ENCODE data around the gene IGF2BP3.
"Not testable (repeated sequence)": the region's sequence is repeated elsewhere in the genome, so short reads cannot be mapped to it uniquely, and the experiment has no call there.

Gene IGF2BP3

GRCh38 chr7:23338439-23338838 lies 131.9 kb downstream of the IGF2BP3 start:
- DNase-seq = no peak

GRCh38 chr7:23337374-23337773 lies 132.9 kb downstream of the IGF2BP3 start:
- no peak for DNase-seq

GRCh38 chr7:23336799-23337283 lies 133.4 kb downstream of the IGF2BP3 start:
- DNase-seq = no peak

- no peak for DNase-seq
These were observed 134.2 kb downstream of the IGF2BP3 start for GRCh38 chr7:23336086-23336485.

GRCh38 chr7:23335621-23336020 lies 134.7 kb downstream of the IGF2BP3 start:
- no peak for DNase-seq

- no peak for DNase-seq
These were observed 135.2 kb downstream of the IGF2BP3 start for GRCh38 chr7:23335136-23335535.

- DNase-seq = peak; percentile 29
These were observed 135.7 kb downstream of the IGF2BP3 start for GRCh38 chr7:23334482-23335056.

- DNase-seq = no peak
These were observed 136.5 kb downstream of the IGF2BP3 start for GRCh38 chr7:23333671-23334246.

- DNase-seq = peak; percentile 34
These were observed 137.2 kb downstream of the IGF2BP3 start for GRCh38 chr7:23332910-23333612.

GRCh38 chr7:23332193-23332592 lies 138.1 kb downstream of the IGF2BP3 start:
- DNase-seq = peak; percentile 29

GRCh38 chr7:23331132-23331531 lies 139.2 kb downstream of the IGF2BP3 start:
- no peak for DNase-seq

- DNase-seq = no peak
These were observed 154.9 kb downstream of the IGF2BP3 start for GRCh38 chr7:23315366-23315765.

GRCh38 chr7:23312141-23312540 lies 158.2 kb downstream of the IGF2BP3 start:
- not testable (repeated sequence) for DNase-seq

GRCh38 chr7:23308754-23309153 lies 161.5 kb downstream of the IGF2BP3 start:
- no peak for DNase-seq

- DNase-seq = no peak
These were observed 163.3 kb downstream of the IGF2BP3 start for GRCh38 chr7:23306936-23307521.

- DNase-seq = no peak
These were observed 170.5 kb downstream of the IGF2BP3 start for GRCh38 chr7:23299770-23300300.

- peak; percentile 99 for DNase-seq
These were observed 171.2 kb downstream of the IGF2BP3 start, which contains the start of gene MALSU1 for GRCh38 chr7:23298885-23299769. Gene MALSU1, plus strand, starts transcription at chr7:23299339. Its CDS starts 14 bp downstream, at chr7:23299353.

- DNase-seq = no peak
These were observed 172.0 kb downstream of the IGF2BP3 start for GRCh38 chr7:23298141-23298881.

- no peak for DNase-seq
These were observed 174.9 kb downstream of the IGF2BP3 start for GRCh38 chr7:23295401-23295697.

- DNase-seq = no peak
These were observed 175.5 kb downstream of the IGF2BP3 start for GRCh38 chr7:23294549-23295400.
